Fibroblast of the aortic adventitia (primary cell): ENCODE results near the gene KLHL18. TPM values are rescaled to one million over a fixed set of nuclear protein-coding genes. Genes with fewer than 3 reads are reported as not detected.

Experiments used
- DNase-seq: peaks from one replicate; pipeline ENCODE4 v3.0.0-alpha.2; 2010; ENCODE audit warnings: low read depth
- H3K4me3 ChIP-seq: 2 replicates; pipeline ENCODE4 v1.5.1; 2011; ENCODE audit warnings: low read depth, mild to moderate bottlenecking, control low read depth, low read length, moderate library complexity
- total RNA-seq: library from RNA; depleted of rRNA; stranded (reverse); fragments of >200 nt; gene quantifications from 2 replicates; pipeline ENCODE4 v1.2.3, GENCODE V29; 2012; ENCODE audit warnings: low replicate concordance
- TF ChIP-seq, protein P1 (sequence below): IDR thresholded peaks from 2 replicates; pipeline ENCODE4 v1.5.1; 2011; ENCODE audit warnings: mild to moderate bottlenecking, low read length, control low read depth, inconsistent platforms; ENCODE audit not compliant: insufficient read depth

KLHL18 gene
- 8.5 and 12.9 TPM in 2 replicates for total RNA-seq

DNA sequence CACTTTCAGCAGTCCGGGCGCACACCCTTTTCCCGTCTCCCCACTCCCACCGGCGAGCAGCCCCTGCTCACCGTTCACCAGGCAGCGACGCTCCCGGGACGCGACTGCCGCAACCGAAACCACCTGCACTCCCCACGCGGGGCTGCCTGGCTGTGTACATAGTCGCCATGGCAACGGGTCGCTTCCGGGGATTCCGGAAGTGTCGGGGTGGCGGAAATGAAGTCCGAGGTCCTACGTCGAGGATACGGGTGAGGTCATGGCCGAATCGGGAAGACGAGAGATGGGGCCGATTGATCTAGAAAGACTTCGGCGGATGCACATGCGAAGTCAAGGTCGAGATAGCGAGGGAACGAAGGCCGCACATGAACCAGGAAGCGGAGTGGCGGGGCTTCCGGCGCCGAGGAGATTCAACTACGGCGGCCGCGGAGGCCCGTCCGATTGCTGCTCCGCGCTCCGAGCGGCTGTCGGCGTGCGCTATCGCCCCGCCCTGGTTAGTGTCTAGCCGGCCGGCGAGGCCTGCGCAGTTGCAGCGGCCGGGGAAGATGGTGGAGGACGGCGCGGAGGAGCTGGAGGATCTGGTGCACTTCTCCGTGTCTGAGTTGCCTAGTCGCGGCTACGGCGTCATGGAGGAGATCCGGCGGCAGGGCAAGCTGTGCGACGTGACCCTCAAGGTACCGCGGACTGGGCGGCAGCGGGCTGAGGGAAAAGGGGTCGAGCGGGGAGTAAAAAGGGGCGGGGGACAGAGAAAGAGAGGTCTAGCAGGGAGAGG lies at the start of gene KLHL18, which contains the start of gene KIF9:
KLHL18 (plus strand) TSS at position 521 of the 769 bp plus-strand sequence; CDS start at position 543, 22 bp downstream.
KIF9 (minus strand) TSS at position 376 of the 769 bp plus-strand sequence. CDS start 5,425 bp downstream, outside the sequence.
- peak within 1 kb of the TSS; percentile 96 for H3K4me3 ChIP-seq
- TF ChIP-seq, protein P1, sequence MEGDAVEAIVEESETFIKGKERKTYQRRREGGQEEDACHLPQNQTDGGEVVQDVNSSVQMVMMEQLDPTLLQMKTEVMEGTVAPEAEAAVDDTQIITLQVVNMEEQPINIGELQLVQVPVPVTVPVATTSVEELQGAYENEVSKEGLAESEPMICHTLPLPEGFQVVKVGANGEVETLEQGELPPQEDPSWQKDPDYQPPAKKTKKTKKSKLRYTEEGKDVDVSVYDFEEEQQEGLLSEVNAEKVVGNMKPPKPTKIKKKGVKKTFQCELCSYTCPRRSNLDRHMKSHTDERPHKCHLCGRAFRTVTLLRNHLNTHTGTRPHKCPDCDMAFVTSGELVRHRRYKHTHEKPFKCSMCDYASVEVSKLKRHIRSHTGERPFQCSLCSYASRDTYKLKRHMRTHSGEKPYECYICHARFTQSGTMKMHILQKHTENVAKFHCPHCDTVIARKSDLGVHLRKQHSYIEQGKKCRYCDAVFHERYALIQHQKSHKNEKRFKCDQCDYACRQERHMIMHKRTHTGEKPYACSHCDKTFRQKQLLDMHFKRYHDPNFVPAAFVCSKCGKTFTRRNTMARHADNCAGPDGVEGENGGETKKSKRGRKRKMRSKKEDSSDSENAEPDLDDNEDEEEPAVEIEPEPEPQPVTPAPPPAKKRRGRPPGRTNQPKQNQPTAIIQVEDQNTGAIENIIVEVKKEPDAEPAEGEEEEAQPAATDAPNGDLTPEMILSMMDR: no peak
- peak; percentile 94 for DNase-seq

DNA sequence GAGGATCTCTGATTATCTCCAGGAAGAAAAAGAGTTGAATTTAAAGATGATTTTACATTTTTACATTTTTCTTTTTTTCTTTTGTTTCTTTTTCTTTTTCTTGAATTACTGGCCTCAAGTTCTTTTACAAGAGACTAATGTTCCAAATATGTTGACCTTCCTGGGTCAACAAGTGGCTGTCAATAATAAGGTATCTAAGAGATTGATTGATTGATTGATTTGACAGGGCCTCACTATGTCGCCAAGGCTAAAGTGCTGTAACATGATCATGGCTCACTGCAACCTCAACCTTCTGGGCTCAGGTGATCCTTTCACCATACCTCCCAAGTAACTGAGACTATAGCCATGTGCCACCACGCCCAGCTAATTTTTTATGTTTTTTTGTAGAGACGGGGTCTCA lies 44.7 kb upstream of the KLHL18 start:
- DNase-seq: no peak
- TF ChIP-seq, protein P1: no peak
- no peak overlapping the region for H3K4me3 ChIP-seq

- no peak overlapping the region for H3K4me3 ChIP-seq
- no peak for DNase-seq
- TF ChIP-seq, protein P1: no peak
These were observed 42.8 kb upstream of the KLHL18 start for GRCh38 chr3:47239929-47240328.

DNA sequence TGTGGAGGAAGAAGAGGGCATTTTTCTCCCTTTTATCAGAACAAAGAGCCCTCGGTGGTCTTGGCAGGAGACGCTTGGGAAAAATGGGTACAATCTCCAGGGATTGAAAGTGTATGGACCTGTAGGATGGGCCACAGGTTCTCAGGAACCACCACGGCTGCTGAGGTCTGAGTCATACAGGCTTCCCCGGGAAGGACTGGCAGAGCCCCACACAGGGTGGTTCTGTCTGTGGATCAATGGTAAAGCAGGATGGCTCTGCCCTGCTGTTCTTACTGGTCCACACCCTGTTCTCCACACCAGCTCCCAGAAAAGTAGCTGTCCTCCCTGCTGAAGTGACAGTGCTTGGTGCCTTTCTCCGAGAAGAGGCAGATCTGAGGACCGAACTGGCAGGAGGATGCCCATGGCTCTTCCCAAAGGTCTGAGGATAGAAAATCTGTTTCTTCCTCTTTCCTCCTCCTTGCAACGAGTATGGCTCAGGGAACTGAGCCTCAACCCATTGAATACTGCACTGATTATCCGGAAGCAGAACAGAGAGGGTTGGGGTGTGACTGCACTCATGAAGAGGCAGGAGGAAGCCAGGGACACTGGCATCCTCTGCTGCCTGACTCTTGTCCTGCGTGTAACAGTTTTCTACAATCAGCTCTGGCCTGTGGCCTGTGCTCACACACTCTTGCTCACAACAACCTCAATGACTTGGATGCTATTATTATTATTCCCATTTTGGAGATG lies 39.2 kb upstream of the KLHL18 start:
- no peak overlapping the region for H3K4me3 ChIP-seq
- TF ChIP-seq, protein P1: no peak
- no peak for DNase-seq

DNA sequence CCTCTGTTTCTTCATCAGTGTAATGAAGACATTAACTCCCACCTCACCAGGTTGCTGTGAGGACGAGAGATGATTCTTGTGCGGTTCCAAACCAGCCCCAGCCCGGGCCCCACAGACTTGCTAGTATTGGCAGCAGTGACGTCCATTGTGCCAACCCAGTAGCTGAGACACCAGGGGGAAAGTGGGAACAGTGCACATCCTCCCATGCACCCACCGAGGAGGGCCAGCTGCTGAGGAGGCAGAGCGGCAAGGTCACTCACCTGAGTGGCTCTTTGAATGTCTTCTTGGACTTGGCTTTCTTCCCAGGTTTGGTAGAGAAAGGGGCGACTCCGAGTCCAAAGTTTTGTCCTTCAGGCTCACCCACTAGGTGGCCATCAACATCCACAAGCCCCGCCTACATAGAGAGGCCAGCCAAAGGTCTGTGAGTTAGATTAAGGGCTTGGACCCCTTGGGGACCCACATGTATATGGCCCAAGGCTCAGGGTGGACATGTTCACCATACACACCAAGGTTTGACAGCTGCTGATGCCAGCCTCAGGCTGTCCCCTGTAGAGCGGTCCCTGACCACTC lies 38.1 kb upstream of the KLHL18 start:
- TF ChIP-seq, protein P1: no peak
- H3K4me3 ChIP-seq: no peak overlapping the region
- no peak for DNase-seq

- H3K4me3 ChIP-seq: no peak overlapping the region
- TF ChIP-seq, protein P1: no peak
- DNase-seq: no peak
These were observed 37.5 kb upstream of the KLHL18 start for GRCh38 chr3:47245271-47245670.
